Measurements from ENCODE around the gene PRDM16.
"Not testable (repeated sequence)": the region's sequence is repeated elsewhere in the genome, so short reads cannot be mapped to it uniquely, and the experiment has no call there.

PRDM16 gene

GRCh38 chr1:3287095-3287494, 218.1 kb downstream of the PRDM16 start:
- DNase-seq, result not testable (repeated sequence)

- DNase-seq, result no peak
These were observed 218.7 kb downstream of the PRDM16 start for GRCh38 chr1:3287656-3288160.

- no peak for DNase-seq
These were observed 220.5 kb downstream of the PRDM16 start for GRCh38 chr1:3289502-3289901.

GRCh38 chr1:3290438-3290837, 221.4 kb downstream of the PRDM16 start:
- no peak for DNase-seq

GRCh38 chr1:3290915-3291314, 221.9 kb downstream of the PRDM16 start:
- no peak for DNase-seq

GRCh38 chr1:3292051-3292722, 223.2 kb downstream of the PRDM16 start:
- DNase-seq, result no peak

GRCh38 chr1:3292868-3293562, 224.0 kb downstream of the PRDM16 start:
- DNase-seq, result no peak

- DNase-seq, result no peak
These were observed 224.6 kb downstream of the PRDM16 start for GRCh38 chr1:3293563-3294080.

GRCh38 chr1:3294450-3294849, 225.4 kb downstream of the PRDM16 start:
- DNase-seq, result no peak

- no peak for DNase-seq
These were observed 226.8 kb downstream of the PRDM16 start for GRCh38 chr1:3295846-3296245.

- DNase-seq, result no peak
These were observed 227.3 kb downstream of the PRDM16 start for GRCh38 chr1:3296326-3296725.

- no peak for DNase-seq
These were observed 227.8 kb downstream of the PRDM16 start for GRCh38 chr1:3296826-3297225.

- no peak for DNase-seq
These were observed 228.8 kb downstream of the PRDM16 start for GRCh38 chr1:3297756-3298155.

GRCh38 chr1:3298197-3298596, 229.2 kb downstream of the PRDM16 start:
- no peak for DNase-seq

GRCh38 chr1:3304246-3304645, 235.2 kb downstream of the PRDM16 start:
- no peak for DNase-seq

GRCh38 chr1:3304692-3305091, 235.7 kb downstream of the PRDM16 start:
- DNase-seq, result no peak

- DNase-seq, result no peak
These were observed 236.2 kb downstream of the PRDM16 start for GRCh38 chr1:3305156-3305555.

GRCh38 chr1:3306583-3307291, 237.7 kb downstream of the PRDM16 start:
- peak; percentile 69 for DNase-seq

- no peak for DNase-seq
These were observed 238.4 kb downstream of the PRDM16 start for GRCh38 chr1:3307359-3307758.

- no peak for DNase-seq
These were observed 239.1 kb downstream of the PRDM16 start for GRCh38 chr1:3308053-3308452.

- DNase-seq, result no peak
These were observed 241.9 kb downstream of the PRDM16 start for GRCh38 chr1:3310718-3311400.

GRCh38 chr1:3311711-3312110, 242.7 kb downstream of the PRDM16 start:
- DNase-seq, result no peak

All from fibroblast of skin of back (primary cell).